Sigmoid colon (tissue), 4 donors: ENCODE measurements around the gene PRKG1.

ENCODE experiments used
- POLR2A ChIP-seq, 2 donors: fragments of 450-650 bp; IDR thresholded peaks; one replicate each; pipeline ENCODE4 v1.6.1; 2016; ENCODE audit warnings: antibody characterized with exemption in 2 of 2, mild to moderate bottlenecking in 2 of 2, moderate library complexity in 2 of 2
- POLR2AphosphoS5 ChIP-seq, 4 donors: sonication (generic); formaldehyde crosslinking; IDR thresholded peaks; one replicate each; pipeline ENCODE4 v1.6.1; 2017; ENCODE audit warnings: antibody characterized with exemption in 4 of 4
- TF ChIP-seq, protein P1 (sequence below), 4 experiments: fragments of 450-650 bp in 3 of 4; fragments of 200-600 bp in 1 of 4; IDR thresholded peaks; one replicate each; pipeline ENCODE4 v1.5.1; 2016 to 2019; ENCODE audit warnings: antibody characterized with exemption in 4 of 4, mild to moderate bottlenecking in 3 of 4, moderate library complexity in 2 of 4

DNA sequence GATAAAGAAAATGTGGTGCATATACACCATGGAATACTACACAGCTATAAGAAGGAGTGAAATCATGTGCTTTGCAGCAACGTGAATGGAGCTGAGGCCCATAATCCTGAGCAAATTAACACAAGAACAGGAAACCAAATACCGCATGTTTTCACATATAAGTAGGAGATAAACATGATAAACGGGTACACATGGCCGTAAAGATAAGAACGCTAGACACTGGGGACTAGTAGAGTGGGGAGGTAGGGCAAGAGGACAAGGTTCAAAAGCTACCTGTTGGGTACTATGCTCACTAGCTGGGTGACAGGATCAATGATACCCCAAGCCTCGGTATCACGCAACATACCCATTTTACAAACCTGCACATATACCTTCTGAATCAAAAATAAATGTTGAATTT, 511.5 kb downstream of the PRKG1 start:
- TF ChIP-seq, protein P1, sequence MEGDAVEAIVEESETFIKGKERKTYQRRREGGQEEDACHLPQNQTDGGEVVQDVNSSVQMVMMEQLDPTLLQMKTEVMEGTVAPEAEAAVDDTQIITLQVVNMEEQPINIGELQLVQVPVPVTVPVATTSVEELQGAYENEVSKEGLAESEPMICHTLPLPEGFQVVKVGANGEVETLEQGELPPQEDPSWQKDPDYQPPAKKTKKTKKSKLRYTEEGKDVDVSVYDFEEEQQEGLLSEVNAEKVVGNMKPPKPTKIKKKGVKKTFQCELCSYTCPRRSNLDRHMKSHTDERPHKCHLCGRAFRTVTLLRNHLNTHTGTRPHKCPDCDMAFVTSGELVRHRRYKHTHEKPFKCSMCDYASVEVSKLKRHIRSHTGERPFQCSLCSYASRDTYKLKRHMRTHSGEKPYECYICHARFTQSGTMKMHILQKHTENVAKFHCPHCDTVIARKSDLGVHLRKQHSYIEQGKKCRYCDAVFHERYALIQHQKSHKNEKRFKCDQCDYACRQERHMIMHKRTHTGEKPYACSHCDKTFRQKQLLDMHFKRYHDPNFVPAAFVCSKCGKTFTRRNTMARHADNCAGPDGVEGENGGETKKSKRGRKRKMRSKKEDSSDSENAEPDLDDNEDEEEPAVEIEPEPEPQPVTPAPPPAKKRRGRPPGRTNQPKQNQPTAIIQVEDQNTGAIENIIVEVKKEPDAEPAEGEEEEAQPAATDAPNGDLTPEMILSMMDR (IDR thresholded peaks at IDR 0.05) = no peak
- TF ChIP-seq POLR2A (IDR thresholded peaks at IDR 0.05) (no peak), POLR2AphosphoS5 (IDR thresholded peaks at IDR 0.05) (no peak)
